ENCODE measurements around the gene RCE1.

RCE1 gene

DNA sequence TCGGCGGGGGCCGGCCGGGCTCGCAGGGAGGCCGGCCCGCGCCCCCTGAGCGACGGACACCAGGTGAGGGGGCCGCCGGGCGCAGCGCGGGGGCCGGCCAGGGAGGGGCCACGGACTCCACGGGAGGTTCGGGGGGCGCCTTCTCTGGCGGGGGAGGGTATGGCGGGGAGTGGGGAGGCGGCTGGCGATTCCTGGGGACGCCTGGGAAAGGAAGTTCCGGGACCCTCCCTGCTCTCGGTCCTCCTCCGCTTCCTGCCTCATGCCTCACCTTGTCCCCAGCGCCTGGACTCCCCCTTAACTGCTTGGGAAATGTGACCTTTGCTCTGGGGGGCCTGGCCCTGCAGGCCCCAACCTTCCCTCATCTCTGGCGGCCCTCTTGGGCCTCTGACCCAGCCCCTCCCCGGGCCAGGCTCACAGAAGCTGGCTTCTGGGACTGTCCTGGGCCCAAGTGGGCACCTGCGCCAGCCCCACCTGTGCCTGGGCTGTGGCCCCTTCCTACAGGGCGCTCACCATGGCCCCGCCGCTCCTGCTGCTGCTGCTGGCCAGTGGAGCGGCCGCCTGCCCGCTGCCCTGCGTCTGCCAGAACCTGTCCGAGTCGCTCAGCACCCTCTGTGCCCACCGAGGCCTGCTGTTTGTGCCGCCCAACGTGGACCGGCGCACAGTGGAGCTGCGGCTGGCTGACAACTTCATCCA lies 14.1 kb downstream of the RCE1 start:
- DNase-seq (ENCODE audit: low read depth) = no peak

DNA sequence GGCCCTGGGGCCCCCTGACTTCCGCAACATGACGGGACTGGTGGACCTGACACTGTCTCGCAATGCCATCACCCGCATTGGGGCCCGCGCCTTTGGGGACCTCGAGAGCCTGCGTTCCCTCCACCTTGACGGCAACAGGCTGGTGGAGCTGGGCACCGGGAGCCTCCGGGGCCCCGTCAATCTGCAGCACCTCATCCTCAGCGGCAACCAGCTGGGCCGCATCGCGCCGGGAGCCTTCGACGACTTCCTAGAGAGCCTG lies 14.6 kb downstream of the RCE1 start:
- DNase-seq (ENCODE audit: low read depth) = no peak

DNA sequence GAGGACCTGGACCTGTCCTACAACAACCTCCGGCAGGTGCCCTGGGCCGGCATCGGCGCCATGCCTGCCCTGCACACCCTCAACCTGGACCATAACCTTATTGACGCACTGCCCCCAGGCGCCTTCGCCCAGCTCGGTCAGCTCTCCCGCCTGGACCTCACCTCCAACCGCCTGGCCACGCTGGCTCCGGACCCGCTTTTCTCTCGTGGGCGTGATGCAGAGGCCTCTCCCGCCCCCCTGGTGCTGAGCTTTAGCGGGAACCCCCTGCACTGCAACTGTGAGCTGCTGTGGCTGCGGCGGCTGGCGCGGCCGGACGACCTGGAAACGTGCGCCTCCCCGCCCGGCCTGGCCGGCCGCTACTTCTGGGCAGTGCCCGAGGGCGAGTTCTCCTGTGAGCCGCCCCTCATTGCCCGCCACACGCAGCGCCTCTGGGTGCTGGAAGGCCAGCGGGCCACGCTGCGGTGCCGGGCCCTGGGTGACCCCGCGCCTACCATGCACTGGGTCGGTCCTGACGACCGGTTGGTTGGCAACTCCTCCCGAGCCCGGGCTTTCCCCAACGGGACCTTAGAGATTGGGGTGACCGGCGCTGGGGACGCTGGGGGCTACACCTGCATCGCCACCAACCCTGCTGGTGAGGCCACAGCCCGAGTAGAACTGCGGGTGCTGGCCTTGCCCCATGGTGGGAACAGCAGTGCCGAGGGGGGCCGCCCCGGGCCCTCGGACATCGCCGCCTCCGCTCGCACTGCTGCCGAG lies 15.1 kb downstream of the RCE1 start:
- no peak for DNase-seq (ENCODE audit: low read depth)

DNA sequence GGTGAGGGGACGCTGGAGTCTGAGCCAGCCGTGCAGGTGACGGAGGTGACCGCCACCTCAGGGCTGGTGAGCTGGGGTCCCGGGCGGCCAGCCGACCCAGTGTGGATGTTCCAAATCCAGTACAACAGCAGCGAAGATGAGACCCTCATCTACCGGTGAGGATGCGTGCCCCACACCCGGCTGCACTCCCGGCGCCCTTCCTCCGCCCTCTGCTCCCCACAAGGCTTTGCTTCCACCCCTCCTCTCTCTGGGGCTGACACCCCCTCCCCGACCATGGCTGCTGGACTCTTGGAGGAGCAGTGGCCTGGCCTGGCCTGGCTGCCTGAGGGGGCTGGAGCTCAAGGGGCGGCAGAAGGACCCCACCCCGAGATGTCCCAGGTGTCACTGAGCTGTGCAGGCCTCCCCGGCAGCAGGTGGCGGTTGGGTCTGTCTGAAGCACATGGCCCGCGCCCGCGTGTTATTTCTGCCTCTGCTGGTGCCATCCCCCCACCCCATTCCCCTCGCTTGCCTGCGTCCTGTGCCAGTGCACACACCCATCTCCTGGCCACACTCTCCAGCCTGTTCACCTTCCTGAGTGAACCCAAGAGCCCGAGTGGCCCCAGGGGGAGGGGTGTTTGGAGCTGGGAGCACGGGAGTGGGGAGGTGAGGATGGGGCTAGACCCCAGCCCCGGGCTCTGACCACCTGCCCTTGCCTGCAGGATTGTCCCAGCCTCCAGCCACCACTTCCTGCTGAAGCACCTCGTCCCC lies 15.9 kb downstream of the RCE1 start:
- DNase-seq (ENCODE audit: low read depth) = no peak

DNA sequence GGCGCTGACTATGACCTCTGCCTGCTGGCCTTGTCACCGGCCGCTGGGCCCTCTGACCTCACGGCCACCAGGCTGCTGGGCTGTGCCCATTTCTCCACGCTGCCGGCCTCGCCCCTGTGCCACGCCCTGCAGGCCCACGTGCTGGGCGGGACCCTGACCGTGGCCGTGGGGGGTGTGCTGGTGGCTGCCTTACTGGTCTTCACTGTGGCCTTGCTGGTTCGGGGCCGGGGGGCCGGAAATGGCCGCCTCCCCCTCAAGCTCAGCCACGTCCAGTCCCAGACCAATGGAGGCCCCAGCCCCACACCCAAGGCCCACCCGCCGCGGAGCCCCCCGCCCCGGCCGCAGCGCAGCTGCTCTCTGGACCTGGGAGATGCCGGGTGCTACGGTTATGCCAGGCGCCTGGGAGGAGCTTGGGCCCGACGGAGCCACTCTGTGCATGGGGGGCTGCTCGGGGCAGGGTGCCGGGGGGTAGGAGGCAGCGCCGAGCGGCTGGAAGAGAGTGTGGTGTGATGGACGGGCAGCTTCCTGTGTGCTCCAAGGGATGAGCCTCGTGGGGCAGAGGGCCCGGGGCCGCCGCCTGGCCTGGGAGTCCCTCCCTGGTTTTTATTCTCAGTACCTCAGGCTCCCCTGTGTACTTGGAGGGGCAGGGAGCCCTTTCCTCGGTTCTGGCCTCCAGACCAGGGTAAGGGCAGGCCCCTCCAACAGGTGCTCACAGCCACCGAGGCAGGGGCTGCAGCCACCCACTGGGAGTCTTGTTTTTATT lies 16.6 kb downstream of the RCE1 start:
- no peak for DNase-seq (ENCODE audit: low read depth)

DNA sequence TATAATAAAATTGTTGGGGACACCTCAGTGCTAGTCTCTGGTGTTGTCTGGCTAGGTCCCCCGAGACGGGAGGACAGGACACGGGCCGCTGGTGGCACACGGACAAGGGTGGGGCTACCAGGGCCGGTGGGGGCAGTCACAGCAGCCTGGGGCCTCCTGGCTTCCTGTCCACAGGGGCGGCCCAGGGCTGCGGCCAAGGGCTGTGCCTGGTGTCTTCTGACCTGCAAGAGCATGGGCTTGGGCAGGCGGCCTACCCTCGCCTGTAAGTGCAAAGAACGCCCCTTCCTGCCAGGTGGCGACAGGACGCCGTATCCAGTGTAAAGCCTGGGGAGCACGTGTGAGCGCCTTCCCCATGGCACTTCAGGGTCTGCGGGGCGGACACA lies 17.2 kb downstream of the RCE1 start:
- no peak for DNase-seq (ENCODE audit: low read depth)

DNA sequence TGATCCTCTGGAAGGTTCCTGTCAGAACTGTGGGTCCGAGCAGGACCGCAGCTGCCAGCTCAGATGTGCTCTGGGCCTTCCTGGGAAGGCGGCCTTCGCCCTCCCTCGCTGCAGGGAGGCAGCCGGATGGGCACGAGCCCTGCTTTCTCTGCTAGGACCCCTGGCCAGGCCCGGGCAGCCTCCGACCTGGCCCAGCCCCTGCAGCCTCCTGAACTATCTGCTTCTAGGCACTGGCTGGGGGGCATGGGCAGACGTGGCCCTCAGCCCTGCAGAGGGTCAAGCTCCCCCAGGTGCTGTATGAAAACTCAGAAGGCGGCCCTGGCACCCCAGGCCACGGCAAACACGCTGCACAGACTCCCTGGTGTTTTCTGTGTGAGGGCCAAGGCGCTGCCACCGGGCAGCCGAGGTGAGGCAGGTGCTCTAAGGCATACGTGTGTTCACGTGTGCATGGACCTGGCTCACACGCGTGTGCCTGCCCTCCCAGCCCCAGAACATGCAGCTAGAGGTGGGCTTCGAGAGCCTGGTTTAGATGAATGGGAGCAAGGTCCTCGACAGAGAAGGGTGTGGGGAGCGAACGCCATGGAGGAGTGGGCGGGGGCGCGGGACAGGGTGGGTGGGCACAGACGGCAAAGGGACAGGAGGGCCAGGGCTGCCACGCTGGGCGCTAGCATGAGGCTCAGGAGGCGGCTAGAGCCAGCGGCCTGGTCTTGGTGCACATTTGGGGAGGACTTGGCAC lies 18.0 kb downstream of the RCE1 start:
- no peak for DNase-seq (ENCODE audit: low read depth)

DNA sequence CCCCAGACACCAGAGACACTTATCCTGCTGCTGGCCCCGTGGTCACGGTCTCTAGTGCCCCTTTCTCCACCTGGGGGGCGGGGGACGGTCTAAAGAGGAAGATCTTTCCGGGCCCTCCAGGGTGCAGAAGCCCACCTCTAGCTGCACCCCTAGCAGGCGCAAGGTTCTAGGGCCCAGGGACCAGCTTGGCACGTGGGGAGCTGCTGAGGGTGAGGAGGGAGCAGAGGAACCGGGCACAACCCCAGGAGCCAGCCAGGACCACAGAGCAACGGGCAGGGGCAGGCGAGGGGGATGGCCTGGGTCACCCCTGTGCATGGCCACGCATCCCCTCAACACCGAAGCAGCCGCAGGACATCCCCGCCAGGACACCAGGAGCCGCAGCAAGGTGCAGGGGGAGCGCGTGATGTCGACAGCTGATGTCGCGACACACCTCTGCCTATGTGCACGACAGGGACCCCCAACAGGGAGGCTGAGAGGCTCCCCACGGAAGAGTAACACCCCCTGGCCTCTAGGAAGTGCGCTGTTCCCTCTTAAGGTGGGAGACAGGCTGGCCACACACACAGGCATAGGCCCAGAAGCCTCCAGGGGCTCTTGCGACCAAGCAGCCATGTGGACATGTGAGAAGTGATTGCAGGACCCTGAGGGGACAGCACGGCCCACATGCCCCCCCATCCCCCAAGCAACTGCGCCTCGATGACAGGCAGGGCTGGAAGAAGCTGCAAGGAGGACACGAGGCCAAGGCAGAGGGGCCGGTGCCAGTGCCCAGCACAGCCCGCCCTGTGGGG lies 18.7 kb downstream of the RCE1 start:
- DNase-seq (ENCODE audit: low read depth) = no peak

DNA sequence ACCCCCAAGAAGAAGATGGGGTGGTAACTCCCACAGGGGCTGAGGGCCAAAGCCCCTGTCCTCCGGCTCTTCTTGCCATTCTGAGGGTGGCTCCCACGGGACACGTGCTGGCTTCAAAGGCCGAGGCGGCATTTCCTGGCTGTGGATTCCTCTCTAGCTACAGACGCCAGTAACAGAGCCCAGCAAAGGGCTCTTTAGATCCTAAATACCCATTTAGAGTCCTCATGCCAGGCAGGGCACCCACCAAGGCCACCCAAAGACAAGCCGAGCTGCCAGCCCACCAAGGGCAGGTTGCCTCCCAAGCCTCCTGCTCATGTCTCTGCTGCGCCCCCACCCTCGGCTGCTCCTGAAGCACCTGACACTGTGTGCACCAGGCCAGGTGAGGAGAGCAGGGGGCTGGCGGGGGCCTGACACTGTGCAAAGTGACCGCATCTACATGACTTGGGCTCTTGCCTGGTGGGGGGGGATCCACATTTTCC lies 19.4 kb downstream of the RCE1 start:
- no peak for DNase-seq (ENCODE audit: low read depth)

DNA sequence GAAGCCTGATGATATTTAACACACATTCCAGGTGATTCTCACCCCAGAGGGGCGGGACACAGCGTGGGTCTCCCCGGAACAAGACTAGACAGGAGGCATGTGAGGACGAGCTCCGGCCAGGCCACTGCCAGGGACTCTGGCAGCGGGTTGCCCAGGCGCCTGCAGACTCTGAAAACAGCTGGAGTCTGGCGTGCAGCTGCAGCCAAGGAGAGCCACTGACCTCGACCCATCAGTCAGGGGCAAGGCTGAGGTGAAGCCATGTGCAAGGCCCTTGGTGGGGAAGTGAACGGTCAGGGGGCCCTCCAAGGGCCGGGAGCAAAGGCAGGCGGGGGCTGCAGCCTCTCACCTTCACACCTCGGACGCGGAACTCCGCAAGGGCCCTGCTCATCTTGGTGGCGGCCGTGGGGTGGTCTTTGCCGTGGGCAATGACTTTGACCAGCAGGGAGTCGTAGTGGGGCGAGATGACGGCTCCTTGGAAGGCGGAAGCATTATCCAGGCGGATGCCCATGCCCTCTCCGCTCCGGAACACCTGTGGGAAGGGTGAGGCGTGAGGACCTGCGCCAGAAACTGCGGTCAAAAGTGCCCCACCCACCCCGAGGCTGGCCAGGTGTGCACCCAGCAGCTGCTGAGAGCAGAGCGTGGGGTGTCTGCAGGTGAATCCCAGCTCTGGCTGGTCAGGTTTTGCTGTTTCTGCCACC lies 20.3 kb downstream of the RCE1 start:
- DNase-seq (ENCODE audit: low read depth) = no peak

DNA sequence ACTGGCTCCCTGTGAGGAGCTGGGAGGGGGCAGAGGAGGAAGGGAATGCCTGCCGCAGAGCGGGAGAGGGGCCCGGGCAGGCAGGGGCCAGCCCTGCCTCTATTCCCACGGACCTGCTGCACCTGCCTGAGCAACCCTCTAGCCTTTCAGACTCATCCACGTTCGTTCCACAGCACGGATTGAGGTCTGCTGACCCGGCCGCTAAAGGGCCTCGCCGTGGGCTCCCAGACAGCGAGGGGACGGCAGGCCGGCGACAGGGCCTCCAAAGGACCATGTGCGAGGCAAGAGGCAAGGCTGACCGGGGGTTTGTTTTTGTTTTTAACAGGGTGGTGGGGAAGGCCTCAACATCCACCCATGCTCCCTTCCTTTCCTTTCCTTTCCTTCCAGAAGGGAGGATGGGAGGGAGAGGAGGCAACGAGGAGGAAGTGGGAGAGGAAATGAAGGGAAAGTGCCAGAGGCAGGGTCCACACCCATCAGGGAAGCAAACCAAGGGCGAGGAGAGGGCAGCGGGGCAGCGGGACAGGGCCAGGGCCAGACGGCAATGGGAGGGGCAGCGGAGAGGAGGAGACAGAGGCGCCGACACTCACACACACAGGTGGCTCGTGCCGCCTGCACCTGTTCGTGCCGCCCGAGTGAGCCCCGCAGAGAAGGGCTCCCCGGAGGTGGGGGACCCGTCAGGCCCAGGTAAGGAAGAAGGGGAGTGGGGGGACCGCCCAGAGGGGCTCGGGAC lies 21.1 kb downstream of the RCE1 start:
- DNase-seq (ENCODE audit: low read depth) = no peak

DNA sequence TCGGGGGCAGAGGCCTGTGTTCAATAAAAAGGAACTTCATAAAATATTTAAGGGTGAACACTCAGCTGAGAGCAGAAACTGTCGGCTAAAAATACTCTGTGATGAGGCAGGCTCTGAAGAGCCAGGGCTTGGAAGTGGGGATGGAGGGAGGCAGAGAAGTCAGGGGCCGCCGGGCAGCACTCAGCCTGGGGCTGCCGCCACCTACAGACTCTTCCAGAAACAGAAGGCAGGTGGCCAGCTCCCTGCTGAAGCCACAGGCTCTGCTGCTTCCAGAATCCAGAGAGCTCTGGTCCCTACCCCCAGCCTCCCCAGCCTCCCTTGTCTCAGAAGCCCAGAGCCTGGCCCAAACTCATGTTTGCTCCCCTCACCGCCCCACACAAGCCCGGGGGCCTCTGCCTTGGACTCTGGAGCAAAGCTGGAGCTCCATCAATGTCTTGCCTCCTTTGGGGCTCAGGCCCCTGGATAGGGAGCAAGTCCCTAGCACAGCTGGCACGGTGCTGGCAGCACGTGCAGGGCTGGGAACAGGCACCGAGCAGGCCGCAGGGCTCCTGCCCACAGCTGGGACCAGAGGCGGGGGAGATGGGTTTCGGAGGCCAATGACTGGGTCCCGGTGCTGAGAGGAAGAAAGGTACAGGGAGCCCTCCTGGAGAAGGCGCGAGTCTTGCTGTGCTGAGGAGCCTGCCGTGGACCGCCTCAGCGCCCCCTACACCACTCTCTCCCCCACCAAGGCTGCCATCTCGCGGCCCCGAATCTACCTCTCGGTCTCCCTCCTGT lies 21.9 kb downstream of the RCE1 start:
- DNase-seq (ENCODE audit: low read depth) = no peak

DNA sequence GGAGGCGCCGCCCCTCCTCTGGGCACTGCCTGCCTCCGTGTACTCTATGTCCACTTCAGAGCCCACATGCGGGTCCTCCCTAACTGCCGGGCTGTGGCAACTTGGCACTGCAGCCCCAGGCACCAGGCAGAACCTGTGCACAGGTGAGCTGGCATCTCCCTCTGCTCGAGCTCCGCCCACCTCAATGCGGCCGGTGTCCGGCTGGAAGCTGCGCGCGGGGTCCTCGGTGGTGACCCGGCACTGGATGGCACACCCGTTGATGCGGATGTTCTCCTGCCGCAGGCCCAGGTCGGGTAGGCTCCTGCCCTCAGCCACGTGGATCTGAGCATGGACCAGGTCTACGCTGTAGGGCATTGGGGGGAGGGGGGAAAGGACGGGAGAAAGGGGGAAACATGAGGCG lies 22.8 kb downstream of the RCE1 start:
- DNase-seq (ENCODE audit: low read depth) = no peak

DNA sequence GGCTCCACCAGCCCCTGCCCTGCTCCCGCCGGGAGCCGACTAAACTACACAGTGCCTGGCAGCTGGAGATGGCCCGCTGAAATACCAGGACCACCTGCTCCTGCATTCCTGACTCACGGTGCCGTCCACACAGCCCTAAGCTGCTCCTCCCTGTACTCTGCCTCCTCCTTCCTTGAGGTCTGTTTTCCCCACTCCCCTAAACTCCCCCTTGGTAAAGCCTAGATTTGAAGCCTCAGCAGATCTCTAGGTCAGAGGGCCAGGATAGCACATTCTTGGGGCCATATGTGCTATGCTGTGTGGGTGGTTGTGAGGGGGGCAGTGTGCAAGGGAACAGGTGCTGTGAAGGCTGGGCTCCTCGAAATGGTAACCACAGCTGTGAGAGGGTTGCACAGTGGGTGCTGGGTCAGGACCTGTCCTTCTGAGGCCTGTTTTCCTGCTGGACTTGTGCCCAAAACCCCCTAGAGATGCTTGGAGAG lies 23.3 kb downstream of the RCE1 start:
- no peak for DNase-seq (ENCODE audit: low read depth)

DNA sequence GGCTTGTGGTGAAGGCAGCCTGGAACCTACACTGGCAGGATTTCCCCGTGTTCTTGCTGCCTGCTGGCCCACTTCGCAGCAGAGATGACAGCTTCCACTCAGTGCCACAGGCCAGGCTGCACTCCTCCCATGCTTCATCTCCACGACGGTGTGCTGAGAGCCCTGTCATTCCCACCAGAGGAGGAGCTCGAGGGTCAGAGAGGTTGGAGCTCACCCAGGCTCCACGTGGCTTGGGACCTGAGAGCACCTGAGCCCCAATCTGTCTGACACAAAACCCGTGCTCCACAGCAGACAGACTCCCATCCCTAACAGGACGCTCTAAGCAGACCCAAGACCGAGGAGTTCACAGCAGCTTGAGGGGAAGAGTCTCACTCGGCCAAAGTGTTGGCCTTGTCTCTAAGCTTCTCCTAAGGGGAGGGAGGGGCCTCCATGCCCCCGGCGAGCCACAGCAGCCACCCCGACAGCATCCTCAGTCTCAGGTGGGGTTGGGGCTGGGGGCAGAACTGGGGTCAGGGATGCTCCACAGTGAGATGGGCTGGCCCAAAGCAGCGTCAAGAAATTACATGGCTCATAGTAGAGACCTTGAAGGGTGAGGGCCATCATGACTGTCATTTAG lies 24.3 kb downstream of the RCE1 start:
- no peak for DNase-seq (ENCODE audit: low read depth)

DNA sequence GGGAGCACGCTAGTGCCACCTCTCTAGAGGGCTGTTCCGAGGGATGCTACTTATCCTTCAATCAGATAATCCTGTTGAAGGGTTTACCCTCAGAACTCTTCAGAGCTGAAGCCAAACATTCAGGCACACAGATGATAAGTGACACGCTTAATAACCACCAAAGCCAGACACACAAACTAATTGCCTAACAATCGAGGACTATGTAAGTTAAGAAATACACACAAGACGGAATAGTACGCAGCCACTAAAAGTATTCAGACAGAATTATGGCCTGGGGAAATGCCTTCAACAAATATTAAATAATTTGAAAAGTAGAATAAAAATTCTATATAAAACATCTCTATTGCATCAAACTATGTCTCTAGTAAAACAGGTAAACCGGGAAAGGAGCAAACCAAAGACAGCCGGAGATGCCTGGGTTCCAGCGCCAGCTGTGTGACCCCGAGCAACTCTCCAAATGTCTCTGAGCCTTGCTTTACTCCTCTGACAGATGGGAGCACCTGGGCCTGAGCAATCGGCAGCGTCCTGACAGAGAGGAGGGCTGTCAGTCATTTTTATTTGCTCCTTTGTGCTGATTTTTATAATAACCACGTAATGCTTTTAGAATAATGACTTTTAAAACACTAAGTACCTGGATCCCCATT lies 25.0 kb downstream of the RCE1 start:
- DNase-seq (ENCODE audit: low read depth) = no peak

DNA sequence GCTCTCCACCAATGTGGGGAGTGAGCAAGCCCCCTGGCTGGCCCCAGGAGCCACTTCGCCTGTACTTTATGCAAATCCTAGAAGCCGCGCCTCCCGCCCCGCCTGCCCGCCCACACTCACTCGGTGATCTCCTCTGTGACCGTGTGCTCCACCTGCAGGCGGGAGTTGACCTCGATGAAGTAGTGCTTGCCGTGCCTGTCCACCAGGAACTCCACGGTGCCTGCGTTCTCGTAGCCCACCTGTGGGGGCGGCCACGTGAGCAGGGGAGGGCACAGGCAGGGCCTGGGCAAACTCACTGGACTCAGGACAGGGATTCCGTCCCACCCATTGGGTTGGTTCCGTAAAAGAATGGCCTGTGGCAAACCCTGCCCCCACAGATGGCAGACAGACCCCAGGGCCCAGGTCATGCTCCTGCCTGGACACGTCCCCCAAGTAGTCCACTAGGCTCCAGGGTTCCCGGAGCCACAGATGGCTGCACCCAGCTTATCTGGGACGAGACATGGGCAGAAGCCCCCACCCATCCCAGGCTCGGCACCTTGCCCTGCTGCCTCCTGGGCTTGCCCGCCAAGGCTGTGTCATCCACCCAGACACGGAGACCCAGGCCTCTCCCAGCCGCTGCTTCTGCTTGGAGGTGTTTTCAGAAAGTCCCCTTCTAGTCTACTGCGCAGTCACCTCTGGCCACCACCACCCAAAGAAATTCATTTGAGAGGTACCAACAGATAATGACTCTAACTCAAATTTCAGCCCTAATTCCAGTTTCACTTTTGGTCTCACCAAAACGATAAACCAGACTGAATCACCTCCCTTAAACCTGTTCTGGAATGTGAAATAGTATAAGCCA lies 25.7 kb downstream of the RCE1 start:
- DNase-seq (ENCODE audit: low read depth) = peak; percentile 49
